ENCODE results near the gene TMEM219. TPM values are rescaled to one million over a fixed set of nuclear protein-coding genes. Genes with fewer than 3 reads are reported as not detected.
A peak's percentile ranks its signal among the peaks of the same experiment; 100 is the strongest.

Gene TMEM219
- total RNA-seq, 1 donor from 2014 or later, result 89.4 TPM

GRCh38 chr16:29974291-29975133 is 12.6 kb downstream of the TMEM219 start:
- Mint-ChIP-seq H3K36me3 (ENCODE audit: insufficient read depth) (peaks cover 22% of the 10 kb centered on the region), H3K27ac (peak overlapping the region; percentile 87), H3K27me3 (no peaks in the 10 kb centered on the region), H3K4me1 (ENCODE audit: low read depth) (peaks cover 22% of the 10 kb centered on the region), H3K9me3 (ENCODE audit: low read depth) (peaks cover 6% of the 10 kb centered on the region), H3K4me3 (ENCODE audit: low read depth) (peak overlapping the region; percentile 95)
- no peak for DNase-seq (ENCODE audit: low spot score, unreplicated experiment)
- no peak for TF ChIP-seq CTCF (IDR thresholded peaks at IDR 0.05; ENCODE audit: unreplicated experiment)

- Mint-ChIP-seq H3K4me1 (ENCODE audit: low read depth) (peaks cover 22% of the 10 kb centered on the region), H3K9me3 (ENCODE audit: low read depth) (peaks cover 6% of the 10 kb centered on the region), H3K27me3 (no peaks in the 10 kb centered on the region), H3K4me3 (ENCODE audit: low read depth) (peak overlapping the region; percentile 95), H3K27ac (peak overlapping the region; percentile 27), H3K36me3 (ENCODE audit: insufficient read depth) (peaks cover 19% of the 10 kb centered on the region)
- DNase-seq (ENCODE audit: low spot score, unreplicated experiment), result no peak
- no peak for TF ChIP-seq CTCF (IDR thresholded peaks at IDR 0.05; ENCODE audit: unreplicated experiment)
These were observed 13.3 kb downstream of the TMEM219 start for GRCh38 chr16:29975134-29975538.

GRCh38 chr16:29975811-29976511 is 14.1 kb downstream of the TMEM219 start:
- Mint-ChIP-seq H3K36me3 (ENCODE audit: insufficient read depth) (peaks cover 22% of the 10 kb centered on the region), H3K9me3 (ENCODE audit: low read depth) (peaks cover 6% of the 10 kb centered on the region), H3K27me3 (no peaks in the 10 kb centered on the region), H3K4me1 (ENCODE audit: low read depth) (peaks cover 22% of the 10 kb centered on the region), H3K4me3 (ENCODE audit: low read depth) (peak overlapping the region; percentile 95), H3K27ac (peak overlapping the region; percentile 43)
- DNase-seq (ENCODE audit: low spot score, unreplicated experiment), result no peak
- TF ChIP-seq CTCF (IDR thresholded peaks at IDR 0.05; ENCODE audit: unreplicated experiment), result no peak

- Mint-ChIP-seq H3K9me3 (ENCODE audit: low read depth) (peaks cover 6% of the 10 kb centered on the region), H3K4me1 (ENCODE audit: low read depth) (peaks cover 22% of the 10 kb centered on the region), H3K27me3 (no peaks in the 10 kb centered on the region), H3K4me3 (ENCODE audit: low read depth) (peak overlapping the region; percentile 41), H3K27ac (no peak overlapping the region), H3K36me3 (ENCODE audit: insufficient read depth) (peaks cover 16% of the 10 kb centered on the region)
- DNase-seq (ENCODE audit: low spot score, unreplicated experiment), result no peak
- TF ChIP-seq CTCF (IDR thresholded peaks at IDR 0.05; ENCODE audit: unreplicated experiment), result no peak
These were observed 15.4 kb downstream of the TMEM219 start for GRCh38 chr16:29977063-29977825.

GRCh38 chr16:29978081-29978480 is 16.2 kb downstream of the TMEM219 start:
- no peak for TF ChIP-seq CTCF (IDR thresholded peaks at IDR 0.05; ENCODE audit: unreplicated experiment)
- Mint-ChIP-seq H3K9me3 (ENCODE audit: low read depth) (peaks cover 2% of the 10 kb centered on the region), H3K27me3 (no peaks in the 10 kb centered on the region), H3K36me3 (ENCODE audit: insufficient read depth) (peaks cover 13% of the 10 kb centered on the region), H3K27ac (no peak overlapping the region), H3K4me3 (ENCODE audit: low read depth) (no peak overlapping the region), H3K4me1 (ENCODE audit: low read depth) (peaks cover 22% of the 10 kb centered on the region)
- no peak for DNase-seq (ENCODE audit: low spot score, unreplicated experiment)

All from progenitor cell of endocrine pancreas (in vitro differentiated cells).